Gastrocnemius medialis (tissue), 4 donors: ENCODE data around the gene DPYSL5.

Source experiments
- CTCF ChIP-seq, 5 experiments: fragments of 450-650 bp in 3 of 5; fragments of 200-600 bp in 2 of 5; sonication (generic) in 2 of 5; IDR thresholded peaks in 4 of 5; conservative IDR thresholded peaks in 1 of 5; 1 replicate in 4 of 5; 2 replicates in 1 of 5; pipeline ENCODE4 v1.5.1; 2016 to 2019; ENCODE audit warnings: antibody characterized with exemption in 5 of 5, mild to moderate bottlenecking in 3 of 5, moderate library complexity in 3 of 5
- POLR2A ChIP-seq, 2 donors: fragments of 450-650 bp; IDR thresholded peaks; one replicate each; pipeline ENCODE4 v1.6.1; 2017; ENCODE audit warnings: antibody characterized with exemption in 2 of 2, mild to moderate bottlenecking in 2 of 2, moderate library complexity in 2 of 2

- no peak for TF ChIP-seq POLR2A (IDR thresholded peaks at IDR 0.05)
- TF ChIP-seq CTCF (IDR thresholded peaks at IDR 0.05 in 4 of 5, conservative IDR thresholded peaks at IDR 0.05 in 1 of 5): no peak
Measured at GRCh38 chr2:26880161-26880560, 32.2 kb downstream of the DPYSL5 start.
